COLO668 (cell line): ENCODE data around the gene PLRG1.
A peak's percentile ranks its signal among the peaks of the same experiment; 100 is the strongest.

Experiments
- DNase-seq: peaks from one replicate; lab custom pipeline; 2025; ENCODE audit not compliant: unreplicated experiment; lab: John Stamatoyannopoulos, UW

PLRG1 gene

DNA sequence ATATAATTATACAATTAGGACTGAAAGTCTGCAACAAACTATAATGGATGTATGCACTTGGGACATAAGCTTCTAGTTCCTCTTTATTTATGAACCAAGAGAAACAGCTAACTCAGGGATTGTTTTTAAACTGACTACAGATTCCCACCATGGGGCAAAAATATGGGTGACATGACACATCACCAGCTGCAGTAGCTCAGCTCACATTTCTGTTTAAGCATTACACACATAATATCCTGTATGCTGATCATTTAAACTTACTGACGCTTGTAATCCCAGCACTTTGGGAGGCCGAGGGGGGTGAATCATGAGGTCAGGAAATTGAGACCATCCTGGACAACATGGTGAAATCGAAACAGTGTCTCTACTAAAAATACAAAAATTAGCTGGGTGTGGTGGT lies 24.1 kb upstream of the PLRG1 start:
- DNase-seq, result no peak

DNA sequence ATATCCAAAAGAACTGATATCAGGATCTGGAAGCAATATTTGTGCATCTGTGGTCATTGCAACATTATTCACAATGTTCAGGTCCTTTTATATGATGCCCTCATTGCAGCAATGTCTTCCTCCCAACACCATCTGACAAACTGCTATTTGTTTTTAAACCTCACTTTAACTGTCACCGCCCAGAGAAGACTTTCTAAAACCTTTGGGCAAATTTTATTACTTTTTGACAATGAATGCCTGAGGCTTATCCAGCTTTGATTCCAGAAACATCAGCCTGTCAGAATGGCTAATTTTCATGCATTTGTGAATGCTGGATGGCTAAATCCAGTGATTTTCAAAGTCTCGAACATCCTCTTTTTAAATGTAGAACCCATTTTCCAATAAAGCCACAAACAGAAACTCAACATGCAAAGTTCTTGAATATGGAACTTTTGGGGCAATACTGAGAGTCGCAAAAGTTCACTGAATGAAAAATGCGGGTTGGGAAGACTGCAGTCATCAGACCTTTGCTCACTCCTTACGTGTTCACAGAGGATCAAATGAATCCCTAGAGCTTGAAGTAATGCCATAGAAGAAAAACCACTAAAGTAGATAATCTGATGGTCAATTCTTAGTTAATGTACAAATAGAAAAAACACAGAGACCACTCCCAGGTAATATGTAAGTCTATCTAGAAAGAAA lies 23.1 kb upstream of the PLRG1 start:
- DNase-seq, result no peak

GRCh38 chr4:154569584-154569983 lies 19.4 kb upstream of the PLRG1 start:
- DNase-seq, result no peak

DNA sequence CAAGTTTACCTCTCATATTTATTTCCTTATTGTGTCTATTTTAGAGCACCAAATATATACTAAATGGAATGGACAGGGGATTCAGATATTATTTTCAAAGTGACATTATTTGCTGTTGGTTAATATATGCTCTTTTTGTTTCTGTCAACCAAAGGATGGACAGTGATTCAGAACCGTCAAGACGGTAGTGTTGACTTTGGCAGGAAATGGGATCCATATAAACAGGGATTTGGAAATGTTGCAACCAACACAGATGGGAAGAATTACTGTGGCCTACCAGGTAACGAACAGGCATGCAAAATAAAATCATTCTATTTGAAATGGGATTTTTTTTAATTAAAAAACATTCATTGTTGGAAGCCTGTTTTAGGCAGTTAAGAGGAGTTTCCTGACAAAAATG lies 18.8 kb upstream of the PLRG1 start:
- no peak for DNase-seq

- DNase-seq, result no peak
Measured at GRCh38 chr4:154566639-154567204, 16.5 kb upstream of the PLRG1 start.

GRCh38 chr4:154565704-154566103 lies 15.5 kb upstream of the PLRG1 start:
- DNase-seq, result no peak

- DNase-seq, result no peak
Measured at GRCh38 chr4:154564311-154564710, 14.1 kb upstream of the PLRG1 start.

GRCh38 chr4:154562697-154563254 lies 12.6 kb upstream of the PLRG1 start, which contains the start of gene FGB:
Gene FGB, plus strand, starts transcription at chr4:154563011. Its CDS starts 8 bp downstream, at chr4:154563019.
- DNase-seq, result no peak

DNA sequence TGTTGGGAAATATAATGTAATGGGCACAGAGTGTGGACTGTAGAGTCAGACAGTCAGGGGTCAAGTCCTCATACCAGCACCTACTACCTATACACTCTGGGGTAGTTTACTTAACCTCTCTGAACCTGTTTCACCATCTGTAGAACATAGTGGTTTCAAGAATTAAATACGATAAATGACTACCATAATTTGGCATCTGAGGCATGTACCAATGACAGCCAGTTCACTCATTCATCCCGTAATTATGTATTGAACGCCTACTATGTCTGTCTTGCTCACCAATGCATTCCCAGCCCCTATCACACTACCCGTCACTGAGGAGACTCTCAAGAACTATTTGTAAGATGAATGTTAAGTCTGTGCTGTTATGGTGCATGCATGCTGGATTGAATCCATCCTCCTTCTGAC lies 10.6 kb upstream of the PLRG1 start:
- no peak for DNase-seq

DNA sequence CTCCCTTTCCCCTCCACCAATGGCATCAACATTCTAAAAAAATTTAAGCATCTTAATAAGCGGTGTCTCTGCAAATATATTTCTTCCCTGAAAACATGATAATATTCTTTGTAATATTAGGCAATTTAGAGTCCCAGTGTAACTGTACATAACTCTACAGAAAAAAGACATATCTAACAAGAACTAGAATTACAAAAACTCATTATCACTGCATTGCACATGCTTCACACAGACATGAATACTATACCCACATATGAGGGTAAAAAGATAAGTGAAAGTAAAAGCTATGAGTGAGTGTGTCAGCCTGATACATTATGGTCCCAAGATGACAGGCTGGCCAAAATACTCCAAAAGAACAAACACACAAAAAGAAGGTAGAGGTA lies 10.2 kb upstream of the PLRG1 start:
- no peak for DNase-seq

GRCh38 chr4:154559494-154560418 lies 9.6 kb upstream of the PLRG1 start:
- DNase-seq, result peak; percentile 11

DNA sequence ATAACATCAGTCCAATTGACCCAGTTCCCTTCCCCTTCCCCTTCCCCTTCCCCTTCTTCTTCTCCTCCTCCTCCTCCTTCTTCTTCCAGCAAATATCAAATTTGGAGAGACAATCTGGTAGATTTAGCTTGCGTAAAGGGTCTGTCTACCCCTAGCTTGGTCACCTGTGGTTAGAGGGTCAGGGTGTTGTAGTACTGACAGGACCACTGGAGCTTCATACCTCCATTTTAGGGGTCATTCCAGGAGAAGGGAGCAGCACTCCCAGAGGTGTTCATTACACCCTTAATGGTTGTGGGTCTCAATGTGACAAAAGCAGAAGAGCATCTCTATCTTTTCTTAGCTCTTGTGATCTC lies 8.9 kb upstream of the PLRG1 start:
- no peak for DNase-seq

DNA sequence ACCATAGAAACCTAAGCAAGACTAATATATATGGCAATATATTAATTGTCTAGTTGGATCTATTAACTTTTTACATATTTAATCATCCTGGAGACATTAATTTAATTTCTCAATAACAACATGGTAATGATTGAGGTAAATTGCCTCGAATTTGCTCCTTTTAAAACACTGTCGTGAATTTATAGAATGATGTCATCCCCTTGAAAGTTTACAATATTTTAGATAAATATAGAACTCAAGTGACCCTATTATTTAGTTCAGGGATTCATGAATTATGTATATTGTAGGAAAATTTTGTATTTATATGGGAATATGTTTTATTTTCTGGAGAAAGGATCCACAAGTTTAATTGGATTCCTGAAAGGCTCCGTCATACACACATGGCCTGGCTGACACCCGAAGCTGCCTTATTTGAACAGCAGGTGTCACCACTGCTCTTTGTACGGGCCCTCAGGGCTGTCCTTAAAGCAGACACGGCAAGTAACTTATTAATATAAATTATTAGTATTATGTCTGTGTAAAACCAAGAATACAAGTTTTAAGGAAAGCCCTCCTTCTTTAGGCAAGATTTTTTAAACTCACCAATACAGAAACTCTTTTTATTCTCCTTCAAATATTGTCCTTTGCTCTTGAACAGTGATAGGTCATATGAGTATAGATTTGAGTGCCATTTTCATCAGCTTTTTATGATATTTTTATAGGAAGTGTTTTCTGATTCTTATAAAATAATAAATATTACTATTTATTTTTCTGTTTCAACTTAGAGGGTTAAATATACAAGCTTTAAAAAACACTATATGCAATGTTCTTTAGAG lies 1.9 kb upstream of the PLRG1 start:
- DNase-seq, result peak; percentile 52

GRCh38 chr4:154545689-154546088 lies 4.5 kb downstream of the PLRG1 start:
- no peak for DNase-seq

- no peak for DNase-seq
Measured at GRCh38 chr4:154542271-154542879, 7.8 kb downstream of the PLRG1 start.

DNA sequence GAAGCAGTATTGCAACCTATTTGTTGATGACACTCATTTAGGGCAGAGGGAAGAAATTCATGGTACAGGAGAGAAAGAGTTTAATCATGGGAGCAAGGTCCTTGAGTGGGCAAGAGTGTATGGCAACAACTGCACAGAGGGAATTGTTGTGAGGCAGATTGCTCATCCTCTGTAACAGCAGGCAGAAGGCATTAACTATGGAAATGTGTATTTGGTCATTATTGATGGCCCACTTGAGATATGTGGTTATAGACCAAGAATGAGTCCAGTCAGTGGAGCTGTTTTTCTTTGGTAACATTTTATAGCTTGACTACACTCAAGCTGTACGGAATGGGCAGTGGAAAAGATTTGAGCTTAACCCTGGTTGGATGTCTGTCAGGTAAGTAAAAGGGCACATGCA lies 15.9 kb downstream of the PLRG1 start:
- DNase-seq, result no peak

GRCh38 chr4:154529728-154530519 lies 20.3 kb downstream of the PLRG1 start:
- no peak for DNase-seq

- no peak for DNase-seq
Measured at GRCh38 chr4:154528869-154529268, 21.3 kb downstream of the PLRG1 start.

- DNase-seq, result no peak
Measured at GRCh38 chr4:154527308-154527707, 22.9 kb downstream of the PLRG1 start.

DNA sequence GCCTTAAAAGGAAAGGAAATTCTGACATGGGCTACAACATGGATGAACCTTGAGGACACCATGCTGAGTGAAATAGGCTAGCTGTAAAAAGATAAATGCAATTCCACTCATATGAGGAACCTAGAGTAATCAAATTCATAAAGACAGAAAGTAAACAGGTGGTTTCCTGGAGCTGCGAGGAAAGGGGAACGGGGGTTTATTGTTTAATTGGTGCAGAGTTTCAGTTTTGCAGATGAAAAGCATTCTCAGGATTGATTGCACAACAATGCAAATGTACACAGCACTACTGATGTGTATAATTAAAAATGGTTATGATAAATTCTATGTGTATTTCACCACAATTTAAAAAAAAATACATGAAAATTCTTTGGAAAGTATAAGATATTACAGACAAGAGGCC lies 24.0 kb downstream of the PLRG1 start:
- DNase-seq, result no peak
